A549 (cell line): ENCODE results near the gene NEGR1. TPM values are rescaled to one million over a fixed set of nuclear protein-coding genes. Genes with fewer than 3 reads are reported as not detected.

Source experiments
- ATAC-seq, 2 experiments: fragments of 200-7000 bp in 1 of 2; fragments of >200 bp in 1 of 2; cut with Nextera tagmentation in 1 of 2; cut with Tn5 transposase in 1 of 2; 3 replicates each; pipeline versions ENCODE4 v1.8.0 to v1.9.1; 2018 to 2020; ENCODE audit warnings: mild to moderate bottlenecking in 1 of 2, moderate library complexity in 1 of 2
- CTCF ChIA-PET: fragments of 300-600 bp; sonication (Branson Sonifier 250); formaldehyde crosslinking; extraction: SDS; loops from one replicate; lab custom pipeline; 2021; ENCODE audit warnings: antibody characterized with exemption, inconsistent platforms; lab: Yijun Ruan, JAX
- POLR2A ChIA-PET: fragments of 350-600 bp; formaldehyde crosslinking; extraction: SDS; loops from one replicate; lab custom pipeline; 2021; ENCODE audit warnings: antibody characterized with exemption, inconsistent platforms; lab: Yijun Ruan, JAX
- DNase-seq, 2 experiments: peaks; one replicate each; pipeline versions ENCODE4 v3.0.0 to v3.0.0-alpha.2; 2011 to 2016; ENCODE audit warnings: low read depth in 1 of 2, low spot score in 1 of 2
- FAIRE-seq: peaks from 2 replicates; lab custom pipeline; 2011; peaks lifted over from hg19 to GRCh38; lab: Jason Lieb, UNC
- H3K27ac ChIP-seq, 2 experiments: fragments of >200 bp; sonication (Bioruptor Twin); formaldehyde crosslinking; 3 replicates each; pipeline ENCODE4 v1.5.1; 2016 to 2017
- H3K4me1 ChIP-seq: fragments of >200 bp; sonication (Bioruptor Twin); formaldehyde crosslinking; 3 replicates; pipeline ENCODE4 v1.6.1; 2016
- H3K4me2 ChIP-seq: fragments of >200 bp; sonication (Bioruptor Twin); formaldehyde crosslinking; 3 replicates; pipeline ENCODE4 v1.6.1; 2016
- H3K4me3 ChIP-seq: fragments of >200 bp; sonication (Bioruptor Twin); formaldehyde crosslinking; 3 replicates; pipeline ENCODE4 v1.5.1; 2016
- H3K9me3 ChIP-seq: fragments of >200 bp; sonication (Bioruptor Twin); formaldehyde crosslinking; 3 replicates; pipeline ENCODE4 v1.6.1; 2016
- CBX2 ChIP-seq: fragments of 200-600 bp; sonication (generic); IDR thresholded peaks from 2 replicates; pipeline ENCODE4 v1.6.1; 2016; ENCODE audit warnings: low read depth, mild to moderate bottlenecking, borderline replicate concordance
- CBX8 ChIP-seq: fragments of 200-600 bp; sonication (generic); IDR thresholded peaks from 2 replicates; pipeline ENCODE4 v1.6.1; 2016
- CHD4 ChIP-seq: fragments of 200-600 bp; sonication (generic); IDR thresholded peaks from 2 replicates; pipeline ENCODE4 v1.6.1; 2016; ENCODE audit warnings: antibody characterized with exemption, mild to moderate bottlenecking, borderline replicate concordance
- FOSB ChIP-seq: fragments of 250-450 bp; sonication (Bioruptor Pico); IDR thresholded peaks from 2 replicates; pipeline ENCODE4 v1.5.0; 2020; ENCODE audit warnings: mild to moderate bottlenecking, moderate library complexity
- FOSL2 ChIP-seq, 2 experiments: fragments of 450-650 bp in 1 of 2; fragments of >200 bp in 1 of 2; sonication (Bioruptor Twin) in 1 of 2; formaldehyde crosslinking; IDR thresholded peaks; 2 replicates each; pipeline versions ENCODE4 v1.5.0 to v1.6.1; 2016 to 2020; ENCODE audit warnings: mild to moderate bottlenecking in 1 of 2, moderate library complexity in 1 of 2
- GATA3 ChIP-seq: IDR thresholded peaks from 2 replicates; pipeline ENCODE4 v1.6.1; 2012; ENCODE audit warnings: borderline replicate concordance
- HDAC2 ChIP-seq: fragments of 200-600 bp; sonication (generic); IDR thresholded peaks from 2 replicates; pipeline ENCODE4 v1.6.1; 2016
- HOXB5 ChIP-seq: fragments of 250-450 bp; sonication (Bioruptor Pico); IDR thresholded peaks from 2 replicates; pipeline ENCODE4 v1.5.0; 2020; ENCODE audit warnings: mild to moderate bottlenecking, moderate library complexity
- JUNB ChIP-seq: fragments of >200 bp; sonication (Bioruptor Twin); formaldehyde crosslinking; IDR thresholded peaks from 2 replicates; pipeline ENCODE4 v1.6.1; 2016
- KDM1A ChIP-seq: fragments of 200-600 bp; sonication (generic); IDR thresholded peaks from 2 replicates; pipeline ENCODE4 v1.6.1; 2016; ENCODE audit warnings: low read depth, mild to moderate bottlenecking
- NR3C1 ChIP-seq: fragments of >200 bp; sonication (Bioruptor Twin); formaldehyde crosslinking; IDR thresholded peaks from 3 replicates; pipeline ENCODE4 v1.6.1; 2017
- RARB ChIP-seq: fragments of 250-450 bp; sonication (Bioruptor Pico); IDR thresholded peaks from 2 replicates; pipeline ENCODE4 v1.8.0; 2021; ENCODE audit warnings: mild to moderate bottlenecking, moderate library complexity
- SMC3 ChIP-seq: fragments of >200 bp; sonication (Bioruptor Twin); formaldehyde crosslinking; IDR thresholded peaks from 3 replicates; pipeline ENCODE4 v1.6.1; 2018; ENCODE audit warnings: inconsistent platforms
- SREBF2 ChIP-seq: fragments of 450-650 bp; IDR thresholded peaks from 2 replicates; pipeline ENCODE4 v1.6.1; 2014; ENCODE audit warnings: mild to moderate bottlenecking, moderate library complexity
- TFCP2L1 ChIP-seq: fragments of 250-450 bp; sonication (Bioruptor Pico); IDR thresholded peaks from 2 replicates; pipeline ENCODE4 v1.5.0; 2021; ENCODE audit warnings: mild to moderate bottlenecking
- ZSCAN20 ChIP-seq: fragments of 250-450 bp; sonication (Bioruptor Pico); IDR thresholded peaks from 2 replicates; pipeline ENCODE4 v1.8.0; 2022; ENCODE audit warnings: mild to moderate bottlenecking, moderate library complexity
- WGBS: methylation state at CpG from one replicate; pipeline ENCODE4 v1.1.6; 2017; ENCODE audit errors: missing lambda C conversion rate; 5-methylcytosine and 5-hydroxymethylcytosine counted together
- polyA plus RNA-seq, 4 experiments: library from polyadenylated mRNA; depleted of rRNA in 3 of 4; stranded (reverse); fragments of >200 nt; fragmentation: RNase III in 1 of 4; extraction: RNeasy Plus Mini Kit Qiagen cat#74134 plus additional on column Dnase treatment in 1 of 4; gene quantifications; 2 replicates in 3 of 4; 3 replicates in 1 of 4; pipeline ENCODE4 v1.2.3, GENCODE V29; 2011 to 2017
- TF ChIP-seq, protein P1 (sequence below): fragments of 250-450 bp; sonication (Bioruptor Pico); IDR thresholded peaks from 2 replicates; pipeline ENCODE4 v1.5.0; 2020; ENCODE audit warnings: low read depth, mild to moderate bottlenecking, moderate library complexity
- TF ChIP-seq, protein P2 (sequence below): fragments of >200 bp; sonication (Bioruptor Twin); formaldehyde crosslinking; IDR thresholded peaks from 3 replicates; pipeline ENCODE4 v1.5.1; 2016
- TF ChIP-seq, protein P3 (sequence below): fragments of >200 bp; sonication (Bioruptor Twin); formaldehyde crosslinking; IDR thresholded peaks from 3 replicates; pipeline ENCODE4 v1.6.1; 2016
- TF ChIP-seq, protein P4 (sequence below): fragments of 200-600 bp; sonication (generic); IDR thresholded peaks from 2 replicates; pipeline ENCODE4 v1.6.1; 2016; ENCODE audit warnings: antibody characterized with exemption, mild to moderate bottlenecking, moderate library complexity
- TF ChIP-seq, protein P5 (sequence below): IDR thresholded peaks from 2 replicates; pipeline ENCODE4 v1.6.1; 2012

Gene NEGR1
- polyA plus RNA-seq, 2 of the 4 experiments (the other 2 are of a cell fraction): not detected

DNA sequence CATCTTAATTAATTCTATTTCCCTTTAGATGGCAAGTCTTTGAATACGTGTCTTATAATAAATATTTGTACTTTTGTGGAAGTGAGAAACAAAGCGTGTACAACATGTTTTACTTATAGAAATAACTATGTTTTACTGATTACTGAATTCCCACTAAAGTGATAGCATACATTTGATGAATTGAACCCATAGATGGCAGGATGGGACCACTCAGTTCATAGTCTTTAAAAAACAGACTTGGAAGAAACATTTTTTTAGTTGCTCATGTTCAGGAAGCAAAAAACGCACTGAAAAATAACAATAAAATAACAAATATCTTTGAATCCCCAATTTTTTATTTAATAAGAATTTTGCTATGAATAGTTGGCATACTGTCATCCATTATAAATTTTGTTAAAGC, 694.4 kb downstream of the NEGR1 start:
- H3K4me2 ChIP-seq: no peak overlapping the region

DNA sequence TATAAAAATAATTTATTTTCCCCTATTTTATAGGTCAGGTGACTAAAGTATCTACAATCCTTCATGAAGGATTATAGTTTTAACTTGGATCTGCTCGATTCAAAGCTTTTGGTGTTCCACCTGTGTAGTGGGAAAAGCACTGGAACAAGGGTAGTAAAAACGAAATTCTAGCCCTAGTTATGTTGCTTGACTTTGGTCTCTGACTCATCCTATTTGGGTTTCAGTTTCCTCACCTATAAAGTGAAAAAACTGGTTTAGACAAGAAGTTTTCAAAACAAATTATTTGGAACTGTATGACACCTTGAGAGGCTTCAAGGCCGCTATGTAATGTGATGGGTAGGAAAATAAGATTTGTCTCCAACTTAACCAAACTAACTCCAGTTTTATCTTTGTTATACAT, 696.3 kb downstream of the NEGR1 start:
- FAIRE-seq (no peak), ATAC-seq (no peak), DNase-seq (no peak)
- Histone ChIP-seq H3K9me3 (no peaks in the 10 kb centered on the region), H3K4me2 (no peak overlapping the region), H3K27ac (no peak overlapping the region), H3K4me3 (no peak overlapping the region), H3K4me1 (no peaks in the 10 kb centered on the region)
- POLR2A ChIA-PET: no interaction called here
- CTCF ChIA-PET: no interaction called here
- 3% methylated on average over 3 of the region's 3 CpGs for WGBS
- TF ChIP-seq, protein P1, sequence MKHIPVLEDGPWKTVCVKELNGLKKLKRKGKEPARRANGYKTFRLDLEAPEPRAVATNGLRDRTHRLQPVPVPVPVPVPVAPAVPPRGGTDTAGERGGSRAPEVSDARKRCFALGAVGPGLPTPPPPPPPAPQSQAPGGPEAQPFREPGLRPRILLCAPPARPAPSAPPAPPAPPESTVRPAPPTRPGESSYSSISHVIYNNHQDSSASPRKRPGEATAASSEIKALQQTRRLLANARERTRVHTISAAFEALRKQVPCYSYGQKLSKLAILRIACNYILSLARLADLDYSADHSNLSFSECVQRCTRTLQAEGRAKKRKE (CRISPR knock-in tag): no peak
- TF ChIP-seq JUNB: no peak
- no peak for TF ChIP-seq TFCP2L1 (CRISPR knock-in tag)

More for the DNA sequence above, 694.4 kb downstream of the NEGR1 start:
- no peak for FAIRE-seq
- CTCF ChIA-PET: no interaction called here
- TF ChIP-seq NR3C1: no peak
- TF ChIP-seq KDM1A: no peak
- no peak for TF ChIP-seq GATA3
- TF ChIP-seq, protein P2, sequence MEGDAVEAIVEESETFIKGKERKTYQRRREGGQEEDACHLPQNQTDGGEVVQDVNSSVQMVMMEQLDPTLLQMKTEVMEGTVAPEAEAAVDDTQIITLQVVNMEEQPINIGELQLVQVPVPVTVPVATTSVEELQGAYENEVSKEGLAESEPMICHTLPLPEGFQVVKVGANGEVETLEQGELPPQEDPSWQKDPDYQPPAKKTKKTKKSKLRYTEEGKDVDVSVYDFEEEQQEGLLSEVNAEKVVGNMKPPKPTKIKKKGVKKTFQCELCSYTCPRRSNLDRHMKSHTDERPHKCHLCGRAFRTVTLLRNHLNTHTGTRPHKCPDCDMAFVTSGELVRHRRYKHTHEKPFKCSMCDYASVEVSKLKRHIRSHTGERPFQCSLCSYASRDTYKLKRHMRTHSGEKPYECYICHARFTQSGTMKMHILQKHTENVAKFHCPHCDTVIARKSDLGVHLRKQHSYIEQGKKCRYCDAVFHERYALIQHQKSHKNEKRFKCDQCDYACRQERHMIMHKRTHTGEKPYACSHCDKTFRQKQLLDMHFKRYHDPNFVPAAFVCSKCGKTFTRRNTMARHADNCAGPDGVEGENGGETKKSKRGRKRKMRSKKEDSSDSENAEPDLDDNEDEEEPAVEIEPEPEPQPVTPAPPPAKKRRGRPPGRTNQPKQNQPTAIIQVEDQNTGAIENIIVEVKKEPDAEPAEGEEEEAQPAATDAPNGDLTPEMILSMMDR: no peak
- TF ChIP-seq SMC3: no peak
- TF ChIP-seq HDAC2: no peak
- TF ChIP-seq CBX8: no peak
- no peak for TF ChIP-seq RARB (CRISPR knock-in tag)
- no peak for TF ChIP-seq FOSB (CRISPR knock-in tag)
- TF ChIP-seq HOXB5 (CRISPR knock-in tag): no peak
- no peak for TF ChIP-seq CHD4
- TF ChIP-seq, protein P3, sequence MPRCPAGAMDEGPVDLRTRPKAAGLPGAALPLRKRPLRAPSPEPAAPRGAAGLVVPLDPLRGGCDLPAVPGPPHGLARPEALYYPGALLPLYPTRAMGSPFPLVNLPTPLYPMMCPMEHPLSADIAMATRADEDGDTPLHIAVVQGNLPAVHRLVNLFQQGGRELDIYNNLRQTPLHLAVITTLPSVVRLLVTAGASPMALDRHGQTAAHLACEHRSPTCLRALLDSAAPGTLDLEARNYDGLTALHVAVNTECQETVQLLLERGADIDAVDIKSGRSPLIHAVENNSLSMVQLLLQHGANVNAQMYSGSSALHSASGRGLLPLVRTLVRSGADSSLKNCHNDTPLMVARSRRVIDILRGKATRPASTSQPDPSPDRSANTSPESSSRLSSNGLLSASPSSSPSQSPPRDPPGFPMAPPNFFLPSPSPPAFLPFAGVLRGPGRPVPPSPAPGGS: no peak
- TF ChIP-seq, protein P4, sequence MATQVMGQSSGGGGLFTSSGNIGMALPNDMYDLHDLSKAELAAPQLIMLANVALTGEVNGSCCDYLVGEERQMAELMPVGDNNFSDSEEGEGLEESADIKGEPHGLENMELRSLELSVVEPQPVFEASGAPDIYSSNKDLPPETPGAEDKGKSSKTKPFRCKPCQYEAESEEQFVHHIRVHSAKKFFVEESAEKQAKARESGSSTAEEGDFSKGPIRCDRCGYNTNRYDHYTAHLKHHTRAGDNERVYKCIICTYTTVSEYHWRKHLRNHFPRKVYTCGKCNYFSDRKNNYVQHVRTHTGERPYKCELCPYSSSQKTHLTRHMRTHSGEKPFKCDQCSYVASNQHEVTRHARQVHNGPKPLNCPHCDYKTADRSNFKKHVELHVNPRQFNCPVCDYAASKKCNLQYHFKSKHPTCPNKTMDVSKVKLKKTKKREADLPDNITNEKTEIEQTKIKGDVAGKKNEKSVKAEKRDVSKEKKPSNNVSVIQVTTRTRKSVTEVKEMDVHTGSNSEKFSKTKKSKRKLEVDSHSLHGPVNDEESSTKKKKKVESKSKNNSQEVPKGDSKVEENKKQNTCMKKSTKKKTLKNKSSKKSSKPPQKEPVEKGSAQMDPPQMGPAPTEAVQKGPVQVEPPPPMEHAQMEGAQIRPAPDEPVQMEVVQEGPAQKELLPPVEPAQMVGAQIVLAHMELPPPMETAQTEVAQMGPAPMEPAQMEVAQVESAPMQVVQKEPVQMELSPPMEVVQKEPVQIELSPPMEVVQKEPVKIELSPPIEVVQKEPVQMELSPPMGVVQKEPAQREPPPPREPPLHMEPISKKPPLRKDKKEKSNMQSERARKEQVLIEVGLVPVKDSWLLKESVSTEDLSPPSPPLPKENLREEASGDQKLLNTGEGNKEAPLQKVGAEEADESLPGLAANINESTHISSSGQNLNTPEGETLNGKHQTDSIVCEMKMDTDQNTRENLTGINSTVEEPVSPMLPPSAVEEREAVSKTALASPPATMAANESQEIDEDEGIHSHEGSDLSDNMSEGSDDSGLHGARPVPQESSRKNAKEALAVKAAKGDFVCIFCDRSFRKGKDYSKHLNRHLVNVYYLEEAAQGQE: no peak
- no peak for TF ChIP-seq CBX2
- TF ChIP-seq, protein P5, sequence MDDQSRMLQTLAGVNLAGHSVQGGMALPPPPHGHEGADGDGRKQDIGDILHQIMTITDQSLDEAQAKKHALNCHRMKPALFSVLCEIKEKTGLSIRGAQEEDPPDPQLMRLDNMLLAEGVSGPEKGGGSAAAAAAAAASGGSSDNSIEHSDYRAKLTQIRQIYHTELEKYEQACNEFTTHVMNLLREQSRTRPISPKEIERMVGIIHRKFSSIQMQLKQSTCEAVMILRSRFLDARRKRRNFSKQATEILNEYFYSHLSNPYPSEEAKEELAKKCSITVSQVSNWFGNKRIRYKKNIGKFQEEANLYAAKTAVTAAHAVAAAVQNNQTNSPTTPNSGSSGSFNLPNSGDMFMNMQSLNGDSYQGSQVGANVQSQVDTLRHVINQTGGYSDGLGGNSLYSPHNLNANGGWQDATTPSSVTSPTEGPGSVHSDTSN: no peak
- TF ChIP-seq ZSCAN20 (CRISPR knock-in tag): no peak
- no peak for TF ChIP-seq SREBF2
- no peak for TF ChIP-seq FOSL2 (IDR thresholded peaks at IDR 0.05)
- TF ChIP-seq FOSL2 (CRISPR knock-in tag; IDR thresholded peaks at IDR 0.05): no peak
- TF ChIP-seq, all 56 proteins: peak for 0
- ATAC-seq: no peak
- H3K4me1 ChIP-seq: no peaks in the 10 kb centered on the region
- H3K27ac ChIP-seq: no peak overlapping the region
- 3% methylated on average over 3 of the region's 3 CpGs for WGBS
- no peaks in the 10 kb centered on the region for H3K9me3 ChIP-seq
- H3K4me3 ChIP-seq: no peak overlapping the region
- POLR2A ChIA-PET: no interaction called here
- no peak for DNase-seq
